ENCODE measurements around the gene NRP1. TPM values are rescaled to one million over a fixed set of nuclear protein-coding genes. Genes with fewer than 3 reads are reported as not detected.

NRP1 gene
- total RNA-seq, 1 donor from 2014 or later, result 159 TPM

DNA sequence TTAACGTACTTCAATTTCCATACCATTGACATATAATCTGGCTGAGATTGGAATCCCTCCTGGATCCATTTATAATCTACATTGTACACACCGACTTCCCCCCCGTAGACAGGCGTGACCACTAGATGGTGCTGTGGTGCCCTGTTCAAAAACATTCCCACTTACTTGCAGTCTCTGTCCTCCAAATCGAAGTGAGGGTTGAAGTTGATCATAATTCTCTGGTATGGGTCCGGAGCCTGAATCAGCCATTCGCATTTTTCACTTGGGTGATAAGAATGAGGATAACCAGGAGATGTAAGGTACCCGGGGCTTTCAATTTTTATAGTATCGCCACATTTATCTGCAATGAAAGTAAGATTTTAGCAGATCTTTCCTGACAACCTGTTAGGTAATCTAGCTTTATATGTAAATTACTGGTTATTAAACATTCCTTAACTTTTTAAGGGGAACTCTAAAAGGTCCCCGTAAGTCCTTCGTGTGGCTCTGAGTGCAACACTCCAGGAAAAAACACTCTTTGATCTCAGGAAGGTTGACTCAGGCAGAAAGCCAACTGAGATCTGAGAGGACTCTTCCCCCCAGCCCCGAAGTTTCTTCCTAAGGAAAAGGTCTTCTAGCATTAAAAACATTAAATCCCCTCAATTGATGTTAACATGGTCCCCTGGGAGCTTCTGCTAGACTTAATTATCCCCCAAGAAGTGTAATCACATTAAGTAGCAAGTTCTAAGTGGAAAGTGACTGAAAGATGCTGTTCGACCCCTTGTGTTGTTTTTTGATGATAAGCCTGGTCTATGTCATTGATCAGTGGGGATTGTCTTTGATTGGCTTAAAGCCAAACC is 3.7 kb downstream of the NRP1 start:
- intact Hi-C loops (cut with DNase I), result loop anchor here (5.0 to 10.0 kb wide), 5 partner anchors 58 to 1302 kb away; no protein-coding TSS in a partner anchor
- ATAC-seq (ENCODE audit: poor library complexity) (peak; percentile 22), DNase-seq (peak; percentile 88)

GRCh38 chr10:33329178-33329577 is 5.3 kb downstream of the NRP1 start:
- ATAC-seq (ENCODE audit: poor library complexity) (no peak), DNase-seq (no peak)
- intact Hi-C loops (cut with DNase I), result no loop called here

DNA sequence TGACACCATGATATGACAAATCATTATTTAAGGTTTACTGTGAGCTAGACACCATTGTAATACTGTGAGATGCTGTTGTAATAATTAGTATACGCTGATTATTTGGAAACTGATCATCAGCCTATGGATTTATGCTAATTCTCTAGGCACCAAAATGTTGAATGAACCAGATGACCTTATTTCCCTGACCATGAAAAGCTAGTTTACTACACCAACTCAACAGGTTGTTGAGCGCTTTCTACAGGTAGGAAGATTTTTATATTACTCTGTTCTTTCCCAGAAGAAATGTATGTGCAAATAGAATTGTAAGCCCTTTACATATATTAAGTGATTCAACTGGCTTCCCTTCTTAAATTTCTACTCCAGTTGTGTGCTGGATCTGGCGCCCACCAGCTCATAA is 6.2 kb downstream of the NRP1 start:
- DNase-seq (no peak), ATAC-seq (ENCODE audit: poor library complexity) (no peak)
- intact Hi-C loops (cut with DNase I), result no loop called here

- ATAC-seq (ENCODE audit: poor library complexity) (peak; percentile 41), DNase-seq (no peak)
- intact Hi-C loops (cut with DNase I), result no loop called here
These were observed 6.7 kb downstream of the NRP1 start for GRCh38 chr10:33327751-33328150.

- no peak for DNase-seq
- intact Hi-C loops (cut with DNase I), result no loop called here
- ATAC-seq (ENCODE audit: poor library complexity), result peak; percentile 11
These were observed 7.5 kb downstream of the NRP1 start for GRCh38 chr10:33326933-33327332.

DNA sequence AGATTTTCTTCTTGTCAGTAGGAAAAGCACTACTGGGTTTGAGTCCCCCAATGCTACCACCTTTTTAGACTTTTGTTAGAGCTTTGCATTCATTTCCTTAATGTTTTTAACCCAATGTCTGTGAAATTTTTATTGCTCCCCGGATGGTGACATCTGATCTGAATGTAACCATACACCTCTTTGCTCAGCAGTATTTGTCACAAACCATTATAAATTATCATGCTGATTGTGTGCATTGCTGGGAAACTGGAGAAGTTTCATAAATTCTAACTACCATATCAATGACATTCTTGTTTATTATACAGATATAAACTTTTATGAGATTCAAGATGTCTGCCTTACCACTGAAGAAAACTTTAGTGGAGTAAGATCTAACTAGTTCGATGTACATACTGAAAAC is 8.5 kb downstream of the NRP1 start:
- intact Hi-C loops (cut with DNase I), result no loop called here

GRCh38 chr10:33323721-33324120 is 10.7 kb downstream of the NRP1 start:
- ATAC-seq (ENCODE audit: poor library complexity) (no peak), DNase-seq (no peak)
- intact Hi-C loops (cut with DNase I), result no loop called here

More for the DNA sequence above, 8.5 kb downstream of the NRP1 start:
- no peak for ATAC-seq (ENCODE audit: poor library complexity)
- DNase-seq, result no peak

- intact Hi-C loops (cut with DNase I), result no loop called here
- no peak for ATAC-seq (ENCODE audit: poor library complexity)
- no peak for DNase-seq
These were observed 13.0 kb downstream of the NRP1 start for GRCh38 chr10:33321516-33321915.

GRCh38 chr10:33320288-33320687 is 14.2 kb downstream of the NRP1 start:
- DNase-seq (no peak), ATAC-seq (ENCODE audit: poor library complexity) (no peak)
- intact Hi-C loops (cut with DNase I), result no loop called here

- DNase-seq (no peak), ATAC-seq (ENCODE audit: poor library complexity) (peak; percentile 32)
- intact Hi-C loops (cut with DNase I), result no loop called here
These were observed 18.6 kb downstream of the NRP1 start for GRCh38 chr10:33315891-33316290.

GRCh38 chr10:33314811-33315561 is 19.5 kb downstream of the NRP1 start:
- intact Hi-C loops (cut with DNase I), result no loop called here
- ATAC-seq (ENCODE audit: poor library complexity) (no peak), DNase-seq (no peak)

- DNase-seq, result no peak
- intact Hi-C loops (cut with DNase I), result no loop called here
- no peak for ATAC-seq (ENCODE audit: poor library complexity)
These were observed 22.8 kb downstream of the NRP1 start for GRCh38 chr10:33311640-33312039.

- DNase-seq, result no peak
- peak; percentile 7 for ATAC-seq (ENCODE audit: poor library complexity)
- intact Hi-C loops (cut with DNase I), result no loop called here
These were observed 23.6 kb downstream of the NRP1 start for GRCh38 chr10:33310853-33311252.

GRCh38 chr10:33309406-33309805 is 25.1 kb downstream of the NRP1 start:
- DNase-seq (no peak), ATAC-seq (ENCODE audit: poor library complexity) (peak; percentile 50)
- intact Hi-C loops (cut with DNase I), result no loop called here

DNA sequence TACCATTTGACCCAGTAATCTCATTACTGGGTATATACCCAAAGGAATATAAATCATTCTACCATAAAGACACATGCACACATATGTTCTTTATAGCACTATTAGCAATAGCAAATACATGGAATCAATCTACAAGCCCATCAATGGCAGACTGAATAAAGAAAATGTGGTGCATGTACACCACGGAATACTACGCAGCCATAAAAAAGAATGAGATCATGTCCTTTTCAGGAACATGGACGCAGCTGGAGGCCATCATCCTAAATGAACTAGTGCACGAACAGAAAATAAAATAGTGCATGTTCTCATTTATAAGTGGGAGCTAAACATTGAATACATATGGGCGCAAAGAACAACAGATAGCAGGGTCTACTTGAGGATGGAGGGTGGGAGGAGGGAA is 26.6 kb downstream of the NRP1 start:
- intact Hi-C loops (cut with DNase I), result no loop called here
- ATAC-seq (ENCODE audit: poor library complexity), result no peak
- DNase-seq, result no peak

GRCh38 chr10:33306701-33307519 is 27.6 kb downstream of the NRP1 start:
- intact Hi-C loops (cut with DNase I), result no loop called here
- ATAC-seq (ENCODE audit: poor library complexity) (no peak), DNase-seq (no peak)

GRCh38 chr10:33306126-33306525 is 28.3 kb downstream of the NRP1 start:
- ATAC-seq (ENCODE audit: poor library complexity) (no peak), DNase-seq (no peak)
- intact Hi-C loops (cut with DNase I), result no loop called here

- DNase-seq, result no peak
- intact Hi-C loops (cut with DNase I), result no loop called here
- ATAC-seq (ENCODE audit: poor library complexity), result no peak
These were observed 29.8 kb downstream of the NRP1 start for GRCh38 chr10:33304423-33305225.

All from Right ventricle myocardium superior (tissue), 1 donor.